Measurements from ENCODE around the gene ANXA6. TPM values are rescaled to one million over a fixed set of nuclear protein-coding genes. Genes with fewer than 3 reads are reported as not detected.

The ANXA6 gene
- total RNA-seq, 1 experiment from 2014 or later = 212 TPM

- no peak overlapping the region for H3K4me3 ChIP-seq (ENCODE audit: insufficient read depth, low read depth, low read length)
- no peak for DNase-seq
- no peaks in the 10 kb centered on the region for H3K27me3 ChIP-seq (ENCODE audit: control insufficient read depth, insufficient read depth, low read length)
- H3K36me3 ChIP-seq (replicated peaks; ENCODE audit: control insufficient read depth, insufficient read depth, low read length) = peaks cover 2% of the 10 kb centered on the region
Observed at GRCh38 chr5:151097820-151098767, 59.5 kb downstream of the ANXA6 start.

DNA sequence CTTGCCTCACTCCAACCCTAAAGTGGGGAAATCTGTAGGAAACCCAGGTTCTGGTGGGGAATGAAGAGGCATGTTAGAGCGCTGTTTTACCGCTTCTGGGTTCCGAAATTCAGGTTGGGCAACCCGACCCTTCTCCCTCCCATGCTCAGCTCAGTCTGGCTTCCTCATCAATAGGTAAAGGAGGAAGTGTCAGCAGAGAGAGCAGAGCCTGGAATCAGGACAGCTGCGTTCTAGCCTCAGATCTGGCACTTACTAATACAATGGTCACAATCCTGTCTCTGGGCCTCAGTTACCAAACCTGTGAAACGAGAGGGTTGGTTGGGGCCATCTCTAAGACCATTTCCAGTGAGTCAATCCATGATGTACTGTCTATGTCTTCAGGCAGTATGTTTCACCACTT, 60.5 kb downstream of the ANXA6 start:
- no peaks in the 10 kb centered on the region for H3K27me3 ChIP-seq (ENCODE audit: control insufficient read depth, insufficient read depth, low read length)
- no peak overlapping the region for H3K4me3 ChIP-seq (ENCODE audit: insufficient read depth, low read depth, low read length)
- H3K36me3 ChIP-seq (replicated peaks; ENCODE audit: control insufficient read depth, insufficient read depth, low read length) = no peaks in the 10 kb centered on the region; the same call in none of the 2 replicates
- no peak for DNase-seq

GRCh38 chr5:151096001-151096373, 61.6 kb downstream of the ANXA6 start:
- H3K4me3 ChIP-seq (ENCODE audit: insufficient read depth, low read depth, low read length) = no peak overlapping the region
- H3K27me3 ChIP-seq (ENCODE audit: control insufficient read depth, insufficient read depth, low read length) = no peaks in the 10 kb centered on the region
- H3K36me3 ChIP-seq (replicated peaks; ENCODE audit: control insufficient read depth, insufficient read depth, low read length) = no peaks in the 10 kb centered on the region; the same call in 1 of the 2 replicates
- DNase-seq = no peak

GRCh38 chr5:151095341-151096000, 62.1 kb downstream of the ANXA6 start:
- Histone ChIP-seq H3K36me3 (replicated peaks; ENCODE audit: control insufficient read depth, insufficient read depth, low read length) (no peaks in the 10 kb centered on the region; the same call in 1 of the 2 replicates), H3K4me3 (ENCODE audit: insufficient read depth, low read depth, low read length) (no peak overlapping the region)
- DNase-seq = no peak

GRCh38 chr5:151094852-151095245, 62.7 kb downstream of the ANXA6 start:
- Histone ChIP-seq H3K36me3 (replicated peaks; ENCODE audit: control insufficient read depth, insufficient read depth, low read length) (no peaks in the 10 kb centered on the region), H3K27me3 (ENCODE audit: control insufficient read depth, insufficient read depth, low read length) (no peaks in the 10 kb centered on the region), H3K4me3 (ENCODE audit: insufficient read depth, low read depth, low read length) (no peak overlapping the region)
- no peak for DNase-seq

More at GRCh38 chr5:151095341-151096000, 62.1 kb downstream of the ANXA6 start:
- H3K27me3 ChIP-seq (ENCODE audit: control insufficient read depth, insufficient read depth, low read length) = no peaks in the 10 kb centered on the region

GRCh38 chr5:151094030-151094851, 63.3 kb downstream of the ANXA6 start:
- H3K36me3 ChIP-seq (replicated peaks; ENCODE audit: control insufficient read depth, insufficient read depth, low read length) = no peaks in the 10 kb centered on the region
- H3K27me3 ChIP-seq (ENCODE audit: control insufficient read depth, insufficient read depth, low read length) = no peaks in the 10 kb centered on the region
- DNase-seq = peak; percentile 42
- H3K4me3 ChIP-seq (ENCODE audit: insufficient read depth, low read depth, low read length) = no peak overlapping the region

GRCh38 chr5:151093476-151093889, 64.1 kb downstream of the ANXA6 start:
- Histone ChIP-seq H3K27me3 (ENCODE audit: control insufficient read depth, insufficient read depth, low read length) (no peaks in the 10 kb centered on the region), H3K4me3 (ENCODE audit: insufficient read depth, low read depth, low read length) (no peak overlapping the region), H3K36me3 (replicated peaks; ENCODE audit: control insufficient read depth, insufficient read depth, low read length) (no peaks in the 10 kb centered on the region)
- no peak for DNase-seq

GRCh38 chr5:151092762-151093161, 64.8 kb downstream of the ANXA6 start:
- no peak overlapping the region for H3K4me3 ChIP-seq (ENCODE audit: insufficient read depth, low read depth, low read length)
- no peaks in the 10 kb centered on the region for H3K36me3 ChIP-seq (replicated peaks; ENCODE audit: control insufficient read depth, insufficient read depth, low read length)
- no peaks in the 10 kb centered on the region for H3K27me3 ChIP-seq (ENCODE audit: control insufficient read depth, insufficient read depth, low read length)
- no peak for DNase-seq

DNA sequence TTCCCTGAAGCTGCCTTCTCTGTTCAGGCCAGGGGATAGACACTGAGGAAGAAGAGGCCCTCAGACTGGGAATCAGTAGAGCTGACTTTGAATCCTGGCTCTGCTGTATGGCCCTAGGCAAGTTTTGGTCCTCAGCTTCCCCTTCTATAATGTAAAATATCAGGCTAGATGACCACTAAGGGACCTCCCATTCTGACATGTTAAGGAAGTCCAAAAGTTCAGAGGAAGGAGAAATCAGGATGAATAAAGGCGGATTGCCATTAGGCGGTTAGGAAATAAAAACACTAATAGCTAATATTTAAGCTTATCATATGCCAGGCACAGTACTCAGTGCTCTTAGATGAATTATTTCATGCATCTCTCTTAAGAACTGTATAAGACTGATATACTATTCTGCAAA, 67.9 kb downstream of the ANXA6 start:
- no peak for DNase-seq
- H3K27me3 ChIP-seq (ENCODE audit: control insufficient read depth, insufficient read depth, low read length) = no peaks in the 10 kb centered on the region
- H3K4me3 ChIP-seq (ENCODE audit: insufficient read depth, low read depth, low read length) = no peak overlapping the region
- H3K36me3 ChIP-seq (replicated peaks; ENCODE audit: control insufficient read depth, insufficient read depth, low read length) = no peaks in the 10 kb centered on the region

DNA sequence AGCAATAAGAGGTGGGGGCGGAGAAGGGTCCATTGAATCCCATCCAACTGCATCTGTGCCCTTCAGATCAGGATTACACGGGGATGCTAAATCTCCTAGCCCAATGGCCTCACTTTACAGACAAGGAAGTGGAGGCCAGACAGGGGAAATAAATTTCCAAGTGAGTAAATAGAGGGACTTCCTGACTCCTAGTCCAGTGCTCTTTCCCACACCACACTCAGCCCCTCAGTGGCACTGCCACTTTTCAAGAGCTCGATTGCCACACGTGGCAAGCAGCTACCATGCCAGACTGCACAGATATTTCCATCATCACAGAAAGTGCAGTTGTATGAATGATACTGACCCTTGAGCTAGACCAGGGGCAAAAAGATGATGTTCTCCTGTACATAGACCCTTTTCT, 68.6 kb downstream of the ANXA6 start:
- H3K4me3 ChIP-seq (ENCODE audit: insufficient read depth, low read depth, low read length) = no peak overlapping the region
- H3K36me3 ChIP-seq (replicated peaks; ENCODE audit: control insufficient read depth, insufficient read depth, low read length) = no peaks in the 10 kb centered on the region
- DNase-seq = no peak
- H3K27me3 ChIP-seq (ENCODE audit: control insufficient read depth, insufficient read depth, low read length) = no peaks in the 10 kb centered on the region

DNA sequence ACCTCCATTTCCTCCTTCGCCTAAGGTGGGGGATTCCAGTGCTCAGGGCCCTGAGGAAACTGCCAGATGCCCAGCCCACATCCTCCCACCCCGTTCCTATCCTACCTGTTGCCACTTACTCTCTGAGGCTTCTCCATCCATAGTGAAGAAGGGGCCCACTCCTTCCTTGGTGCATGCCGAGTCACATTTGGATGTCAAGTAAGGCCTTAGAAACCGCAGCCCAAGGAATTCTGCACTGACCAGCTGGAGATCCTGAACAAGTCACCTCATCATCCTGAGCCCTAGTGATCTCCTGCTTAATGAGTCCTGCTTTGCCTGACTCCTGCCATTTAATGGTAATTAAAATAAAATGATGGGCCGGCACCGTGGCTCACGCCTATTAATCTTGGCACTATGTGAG, 70.1 kb downstream of the ANXA6 start:
- DNase-seq = no peak
- H3K36me3 ChIP-seq (replicated peaks; ENCODE audit: control insufficient read depth, insufficient read depth, low read length) = no peaks in the 10 kb centered on the region
- H3K27me3 ChIP-seq (ENCODE audit: control insufficient read depth, insufficient read depth, low read length) = no peaks in the 10 kb centered on the region
- no peak overlapping the region for H3K4me3 ChIP-seq (ENCODE audit: insufficient read depth, low read depth, low read length)

DNA sequence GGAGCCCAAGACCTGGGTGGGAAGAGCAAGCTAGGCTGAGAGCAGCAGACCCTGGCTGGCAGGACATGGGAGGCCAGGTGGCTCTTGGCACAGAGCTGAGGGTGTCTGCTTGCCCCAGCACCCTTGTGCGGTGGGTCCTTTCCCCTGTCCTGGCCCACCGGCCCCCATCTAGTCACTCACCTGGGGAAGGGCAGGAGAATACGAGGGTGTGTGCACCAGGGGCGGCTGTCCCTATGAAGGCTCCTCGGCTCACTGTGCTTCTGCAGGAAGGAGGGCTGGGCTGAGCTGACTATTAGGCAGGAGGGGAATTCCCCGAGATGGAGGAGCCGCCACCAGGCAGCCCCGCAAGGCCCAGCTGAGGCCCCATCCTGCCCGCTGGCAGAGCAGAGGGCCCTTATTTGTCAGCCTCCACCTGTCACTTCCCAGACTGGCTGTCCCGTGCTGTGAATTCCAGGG, 70.6 kb downstream of the ANXA6 start:
- no peaks in the 10 kb centered on the region for H3K36me3 ChIP-seq (replicated peaks; ENCODE audit: control insufficient read depth, insufficient read depth, low read length)
- no peak overlapping the region for H3K4me3 ChIP-seq (ENCODE audit: insufficient read depth, low read depth, low read length)
- peak; percentile 79 for DNase-seq
- H3K27me3 ChIP-seq (ENCODE audit: control insufficient read depth, insufficient read depth, low read length) = no peaks in the 10 kb centered on the region

GRCh38 chr5:151086192-151086869, 71.2 kb downstream of the ANXA6 start:
- no peaks in the 10 kb centered on the region for H3K36me3 ChIP-seq (replicated peaks; ENCODE audit: control insufficient read depth, insufficient read depth, low read length)
- DNase-seq = no peak
- H3K27me3 ChIP-seq (ENCODE audit: control insufficient read depth, insufficient read depth, low read length) = no peaks in the 10 kb centered on the region
- no peak overlapping the region for H3K4me3 ChIP-seq (ENCODE audit: insufficient read depth, low read depth, low read length)

DNA sequence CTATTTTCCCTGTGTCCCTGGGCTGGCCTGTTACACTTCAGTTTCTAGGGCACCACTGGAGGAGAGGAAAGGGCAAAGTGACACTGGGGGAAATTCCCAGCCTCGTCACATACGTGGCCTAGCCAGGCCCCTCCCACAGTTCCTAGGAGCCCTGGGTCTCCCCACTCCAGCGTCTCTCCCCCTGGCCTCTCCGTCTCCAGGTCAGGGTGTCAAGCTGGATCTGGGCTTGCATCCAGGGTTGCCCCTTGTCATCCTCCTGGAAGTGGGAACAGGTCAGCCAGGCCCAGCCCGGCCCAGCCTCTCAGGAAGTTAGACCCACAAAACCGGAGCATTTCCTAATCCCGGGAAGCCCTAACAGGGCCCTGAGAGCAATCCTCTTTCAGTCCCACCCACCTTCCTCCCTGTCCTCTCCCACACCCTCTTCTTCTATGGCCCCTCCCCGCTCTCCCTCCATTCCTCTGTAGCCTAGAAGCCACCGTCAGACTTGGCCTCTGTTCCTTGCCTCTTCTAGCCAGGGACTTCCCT, 72.0 kb downstream of the ANXA6 start:
- Histone ChIP-seq H3K27me3 (ENCODE audit: control insufficient read depth, insufficient read depth, low read length) (no peaks in the 10 kb centered on the region), H3K4me3 (ENCODE audit: insufficient read depth, low read depth, low read length) (no peak overlapping the region)
- DNase-seq = peak; percentile 56

More for the DNA sequence above, 72.0 kb downstream of the ANXA6 start:
- no peaks in the 10 kb centered on the region for H3K36me3 ChIP-seq (replicated peaks; ENCODE audit: control insufficient read depth, insufficient read depth, low read length)

Measured in H7 (cell line).